K562 (cell line): ENCODE measurements around the gene RNF40. TPM values are rescaled to one million over a fixed set of nuclear protein-coding genes. Genes with fewer than 3 reads are reported as not detected.

Experiments
- ATAC-seq: fragments of 200-7000 bp; cut with Tn5 transposase; 3 replicates; pipeline ENCODE4 v1.9.1; 2020; ENCODE audit warnings: moderate library complexity
- BruUV-seq: library from RNA; stranded (reverse); fragments of 400-500 nt; replicated peaks from 2 replicates; lab custom pipeline; 2021; lab: Mats Ljungman, UMichigan
- CTCF ChIA-PET: fragments of 300-600 bp; formaldehyde crosslinking; extraction: SDS; loops from one replicate; lab custom pipeline; 2021; ENCODE audit warnings: low intra/inter-chr PET ratio; lab: Yijun Ruan, JAX
- POLR2A ChIA-PET: fragments of 300-600, 350-650 bp; sonication (Branson Sonifier 250); formaldehyde crosslinking; extraction: SDS; loops from one replicate; lab custom pipeline; 2021; ENCODE audit warnings: antibody characterized with exemption, inconsistent platforms; lab: Yijun Ruan, JAX
- DNase-seq, 4 experiments: peaks; one replicate each; pipeline versions ENCODE4 v3.0.0 to v3.0.0-alpha.2; 2011 to 2018; ENCODE audit warnings: low spot score in 3 of 4, mixed read lengths in 3 of 4; ENCODE audit errors: extremely low read depth in 1 of 4
- FAIRE-seq: peaks from 2 replicates; lab custom pipeline; 2011; peaks lifted over from hg19 to GRCh38; lab: Jason Lieb, UNC
- H2AFZ ChIP-seq: 2 replicates; pipeline ENCODE4 v1.6.0; 2011; ENCODE audit warnings: low read depth, low read length, control low read depth, inconsistent platforms
- H3K27ac ChIP-seq: fragments of 200-600 bp; 3 replicates; pipeline ENCODE4 v1.8.0; 2011; ENCODE audit warnings: low read depth, mild to moderate bottlenecking, control low read depth, inconsistent platforms, low read length, moderate library complexity, mixed read lengths; ENCODE audit errors: extremely low read depth
- H3K27me3 ChIP-seq, 2 experiments: fragments of 300-600 bp in 1 of 2; 2 replicates in 1 of 2; 3 replicates in 1 of 2; pipeline versions ENCODE4 v1.6.0 to v1.8.0; 2011; ENCODE audit warnings: inconsistent platforms in 2 of 2, low read length in 2 of 2, mild to moderate bottlenecking in 1 of 2, mixed read lengths in 1 of 2, moderate library complexity in 1 of 2; ENCODE audit not compliant: control insufficient read depth in 2 of 2, insufficient read depth in 2 of 2
- H3K36me3 ChIP-seq: fragments of 300-600 bp; 3 replicates; pipeline ENCODE4 v1.8.0; 2011; ENCODE audit warnings: mild to moderate bottlenecking, low read length, inconsistent platforms; ENCODE audit not compliant: control insufficient read depth, insufficient read depth
- H3K4me1 ChIP-seq, 2 experiments: fragments of 200-600 bp in 1 of 2; replicated peaks in 1 of 2; 2 replicates in 1 of 2; 3 replicates in 1 of 2; pipeline versions ENCODE4 v1.5.1 to v1.8.0; 2011; ENCODE audit warnings: inconsistent platforms in 2 of 2, low read length in 2 of 2, mild to moderate bottlenecking in 1 of 2, mixed read lengths in 1 of 2, moderate library complexity in 1 of 2; ENCODE audit not compliant: control insufficient read depth in 2 of 2, insufficient read depth in 2 of 2
- H3K4me2 ChIP-seq: 2 replicates; pipeline ENCODE4 v1.6.1; 2011; ENCODE audit warnings: low read length, control low read depth, inconsistent platforms, mixed read lengths; ENCODE audit not compliant: insufficient read depth
- H3K4me3 ChIP-seq: fragments of 200-600 bp; sonication (generic), shearing (Covaris generic); 2 replicates; pipeline ENCODE4 v1.5.1; 2016; ENCODE audit warnings: control low read depth, inconsistent platforms
- H3K79me2 ChIP-seq: fragments of 200-600 bp; 3 replicates; pipeline ENCODE4 v1.8.0; 2011; ENCODE audit warnings: low read length, inconsistent platforms; ENCODE audit not compliant: control insufficient read depth, insufficient read depth
- H3K9ac ChIP-seq, 2 experiments: 2 replicates each; pipeline versions ENCODE4 v1.6.0 to v1.6.1; 2011; ENCODE audit warnings: low read depth in 2 of 2, low read length in 2 of 2, control low read depth in 1 of 2, inconsistent platforms in 1 of 2, mild to moderate bottlenecking in 1 of 2, mixed read lengths in 1 of 2; ENCODE audit not compliant: insufficient read depth in 1 of 2
- H3K9me1 ChIP-seq: one replicate; pipeline ENCODE4 v1.6.0; 2011; ENCODE audit warnings: inconsistent platforms, mild to moderate bottlenecking, low read length, moderate library complexity; ENCODE audit not compliant: control insufficient read depth, insufficient read depth
- H3K9me3 ChIP-seq: replicated peaks from 2 replicates; pipeline ENCODE4 v1.5.1; 2011; ENCODE audit warnings: low read depth, low read length, inconsistent platforms; ENCODE audit not compliant: control insufficient read depth, insufficient read depth
- H4K20me1 ChIP-seq: replicated peaks from 2 replicates; pipeline ENCODE4 v1.6.1; 2011; ENCODE audit warnings: low read length, inconsistent platforms, mixed read lengths; ENCODE audit not compliant: control insufficient read depth, insufficient read depth
- HMGN3 ChIP-seq: IDR thresholded peaks from 2 replicates; pipeline ENCODE4 v1.6.1; 2011; ENCODE audit warnings: borderline replicate concordance, low read depth, mild to moderate bottlenecking, mixed read lengths, low read length; ENCODE audit not compliant: insufficient read length; ENCODE audit errors: extremely low read depth
- RUNX1 ChIP-seq: sonication (generic); IDR thresholded peaks from 2 replicates; pipeline ENCODE4 v1.6.1; 2016; ENCODE audit warnings: antibody characterized with exemption, low read depth
- TOE1 ChIP-seq, 2 experiments: fragments of 450-650 bp in 1 of 2; sonication (generic) in 1 of 2; formaldehyde crosslinking in 1 of 2; IDR thresholded peaks; 2 replicates each; pipeline versions ENCODE4 v1.7.1 to v1.8.0; 2016 to 2022; ENCODE audit warnings: borderline replicate concordance in 2 of 2, mild to moderate bottlenecking in 2 of 2, antibody characterized with exemption in 1 of 2, inconsistent platforms in 1 of 2, low read depth in 1 of 2, missing genetic modification reagents in 1 of 2, moderate library complexity in 1 of 2
- ZEB2 ChIP-seq: fragments of 450-650 bp; IDR thresholded peaks from 2 replicates; pipeline ENCODE4 v1.6.1; 2016
- ZNF263 ChIP-seq: sonication (generic); formaldehyde crosslinking; IDR thresholded peaks from 2 replicates; pipeline ENCODE4 v1.8.0; 2022; ENCODE audit warnings: mild to moderate bottlenecking, missing genetic modification reagents, borderline replicate concordance
- ZNF316 ChIP-seq: fragments of 450-650 bp; IDR thresholded peaks from 2 replicates; pipeline ENCODE4 v1.6.1; 2016
- ZNF507 ChIP-seq: conservative IDR thresholded peaks from 2 replicates; pipeline ENCODE4 v1.6.1; 2017; ENCODE audit warnings: missing genetic modification characterization, missing compliant biosample characterization
- ZNF584 ChIP-seq: fragments of 200-800 bp; sonication (Bioruptor generic); IDR thresholded peaks from 2 replicates; pipeline ENCODE4 v1.6.1; 2016; ENCODE audit warnings: low read depth, mild to moderate bottlenecking, missing genetic modification characterization, missing compliant biosample characterization
- ZNF717 ChIP-seq: fragments of 250-450 bp; sonication (Bioruptor Pico); IDR thresholded peaks from 2 replicates; pipeline ENCODE4 v1.5.0; 2021
- ZNF79 ChIP-seq: fragments of 250-450 bp; sonication (Bioruptor Pico); IDR thresholded peaks from 2 replicates; pipeline ENCODE4 v1.4.0; 2020; ENCODE audit warnings: low read depth, mild to moderate bottlenecking, moderate library complexity
- WGBS: fragments of 100-300 bp; shearing (Covaris generic); methylation state at CpG from one replicate; pipeline ENCODE4 v1.1.6; 2016; ENCODE audit warnings: low coverage, mixed read lengths; ENCODE audit not compliant: insufficient coverage; ENCODE audit errors: missing lambda C conversion rate; 5-methylcytosine and 5-hydroxymethylcytosine counted together
- in situ Hi-C: fragments of 300-500 bp; cut with MboI; formaldehyde crosslinking; loops from 4 replicates; pipeline ENCODE4 v1.15.0; 2018; ENCODE audit warnings: inconsistent platforms, mixed read lengths
- intact Hi-C: fragments of 100-400 bp; cut with micrococcal nuclease; formaldehyde crosslinking; loops from 2 replicates; pipeline ENCODE4 v1.14.2; 2022
- polyA plus RNA-seq, 8 experiments: library from polyadenylated mRNA; depleted of rRNA in 4 of 8; stranded (reverse) in 5 of 8; unstranded in 3 of 8; fragments of >200 nt; fragmentation: Nextera tagmentation in 2 of 8; fragmentation: Illumina TruSeq in 1 of 8; extraction: Ambion mirVana in 2 of 8; extraction: Trizol in 1 of 8; gene quantifications; 2 replicates each; pipeline versions ENCODE4 v1.2.1 to v1.2.3, GENCODE V29; 2011 to 2014; ENCODE audit warnings: inconsistent platforms in 1 of 8, missing spikeins in 1 of 8
- total RNA-seq, 7 experiments: library from RNA; depleted of rRNA in 6 of 7; stranded (reverse); fragments of >200 nt in 6 of 7; fragmentation: Illumina TruSeq in 2 of 7; extraction: Trizol in 2 of 7; gene quantifications; 2 replicates each; pipeline versions ENCODE4 v1.2.1 to v1.2.3, GENCODE V29; 2011 to 2021; ENCODE audit warnings: low replicate concordance in 1 of 7
- TF ChIP-seq, protein P1 (sequence below): fragments of 250-450 bp; sonication (Bioruptor Pico); IDR thresholded peaks from 2 replicates; pipeline ENCODE4 v1.8.0; 2021; ENCODE audit warnings: mild to moderate bottlenecking, moderate library complexity
- TF ChIP-seq, protein P2 (sequence below): fragments of 250-450 bp; sonication (Bioruptor Pico); IDR thresholded peaks from 2 replicates; pipeline ENCODE4 v1.8.0; 2021; ENCODE audit warnings: moderate library complexity, mild to moderate bottlenecking, inconsistent platforms

The RNF40 gene
- total and polyA plus RNA-seq, 9 of the 15 experiments (the other 6 are each of a cell fraction or from before 2014, with no cell fraction given) = 6.2 to 129 (median 81.5) TPM

DNA sequence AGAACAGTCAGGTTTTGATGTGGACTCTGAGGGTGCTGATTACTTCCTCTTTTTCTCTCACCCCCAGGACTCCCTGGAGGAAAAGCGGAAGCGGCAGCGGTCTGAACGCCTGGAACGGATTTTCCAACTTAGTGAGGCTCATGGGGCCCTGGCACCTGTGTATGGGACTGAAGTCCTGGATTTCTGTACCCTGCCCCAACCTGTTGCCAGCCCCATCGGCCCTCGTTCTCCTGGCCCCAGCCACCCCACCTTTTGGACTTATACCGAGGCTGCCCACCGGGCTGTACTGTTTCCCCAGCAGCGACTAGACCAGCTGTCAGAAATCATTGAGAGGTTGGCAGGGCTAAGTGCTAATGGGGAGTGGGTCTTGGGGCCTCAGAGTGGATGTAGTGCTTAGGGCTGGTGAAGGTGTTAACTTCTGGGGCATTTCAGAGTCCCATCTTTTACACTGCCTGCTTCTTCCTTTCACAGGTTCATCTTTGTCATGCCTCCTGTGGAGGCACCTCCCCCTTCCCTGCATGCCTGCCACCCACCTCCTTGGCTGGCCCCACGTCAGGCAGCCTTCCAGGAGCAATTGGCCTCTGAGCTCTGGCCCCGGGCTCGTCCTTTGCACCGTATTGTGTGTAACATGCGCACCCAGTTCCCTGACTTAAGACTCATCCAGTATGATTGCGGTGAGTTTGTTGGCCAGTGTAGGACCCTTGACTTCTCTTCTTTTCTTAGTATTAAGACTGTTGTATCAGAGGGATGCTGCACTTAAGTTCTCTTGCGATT, 33.0 kb upstream of the RNF40 start (continued):
- no peak for TF ChIP-seq TOE1 (IDR thresholded peaks at IDR 0.05; ENCODE audit: borderline replicate concordance)
- TF ChIP-seq TOE1 (CRISPR knock-in tag; IDR thresholded peaks at IDR 0.05; ENCODE audit: borderline replicate concordance, low read depth) = no peak
- TF ChIP-seq ZNF79 = no peak

DNA sequence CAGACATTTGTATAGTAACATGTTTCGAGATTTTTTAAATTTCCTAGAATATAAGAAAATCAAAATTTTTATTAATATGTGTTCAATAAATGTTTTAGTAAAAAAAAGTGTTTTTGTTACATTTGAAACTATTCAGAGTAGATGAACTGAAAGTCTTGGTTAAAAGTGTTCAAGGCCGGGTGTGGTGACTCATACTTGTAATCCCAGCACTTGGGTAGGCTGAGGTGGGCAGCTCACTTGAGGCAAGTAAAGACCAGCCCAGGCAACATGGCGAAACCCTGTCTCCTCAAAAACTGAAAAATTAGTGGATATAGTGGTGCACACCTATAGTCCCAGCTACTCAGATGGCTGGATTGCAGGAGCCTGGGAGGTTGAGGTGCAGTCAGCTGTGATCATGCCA, 30.7 kb upstream of the RNF40 start:
- Histone ChIP-seq H3K27me3 (no peaks in the 10 kb centered on the region), H3K4me2 (no peak overlapping the region), H4K20me1 (no peaks in the 10 kb centered on the region; the same call in 1 of the 2 replicates), H3K9me3 (no peaks in the 10 kb centered on the region), H2AFZ (no peak overlapping the region), H3K79me2 (no peaks in the 10 kb centered on the region), H3K36me3 (peaks cover 92% of the 10 kb centered on the region), H3K4me3 (no peak overlapping the region), H3K4me1 (no peaks in the 10 kb centered on the region; a peak in 1 of 5 replicates), H3K27ac (no peak overlapping the region), H3K9me1 (no peaks in the 10 kb centered on the region), H3K9ac (no peak overlapping the region; a peak in 1 of 4 replicates)
- WGBS = 95% methylated on average over 3 of the region's 3 CpGs
- TF ChIP-seq ZNF507 (tag) = no peak
- TF ChIP-seq ZNF584 (CRISPR knock-in tag) = no peak
- TF ChIP-seq RUNX1 = no peak
- TF ChIP-seq HMGN3 = no peak
- TF ChIP-seq, protein P1, sequence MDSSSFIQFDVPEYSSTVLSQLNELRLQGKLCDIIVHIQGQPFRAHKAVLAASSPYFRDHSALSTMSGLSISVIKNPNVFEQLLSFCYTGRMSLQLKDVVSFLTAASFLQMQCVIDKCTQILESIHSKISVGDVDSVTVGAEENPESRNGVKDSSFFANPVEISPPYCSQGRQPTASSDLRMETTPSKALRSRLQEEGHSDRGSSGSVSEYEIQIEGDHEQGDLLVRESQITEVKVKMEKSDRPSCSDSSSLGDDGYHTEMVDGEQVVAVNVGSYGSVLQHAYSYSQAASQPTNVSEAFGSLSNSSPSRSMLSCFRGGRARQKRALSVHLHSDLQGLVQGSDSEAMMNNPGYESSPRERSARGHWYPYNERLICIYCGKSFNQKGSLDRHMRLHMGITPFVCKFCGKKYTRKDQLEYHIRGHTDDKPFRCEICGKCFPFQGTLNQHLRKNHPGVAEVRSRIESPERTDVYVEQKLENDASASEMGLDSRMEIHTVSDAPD = no peak
- no peak for TF ChIP-seq ZNF717 (CRISPR knock-in tag)
- TF ChIP-seq ZNF263 = no peak
- TF ChIP-seq, protein P2, sequence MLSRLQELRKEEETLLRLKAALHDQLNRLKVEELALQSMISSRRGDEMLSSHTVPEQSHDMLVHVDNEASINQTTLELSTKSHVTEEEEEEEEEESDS (CRISPR knock-in tag) = no peak
- no peak for TF ChIP-seq ZEB2
- TF ChIP-seq ZNF316 = no peak
- no peak for FAIRE-seq
- intact Hi-C loops = no loop called here
- CTCF ChIA-PET = no interaction called here
- no peak for DNase-seq
- POLR2A ChIA-PET = interaction anchor here (0.7 to 1.3 kb wide), 6 partner anchors 9 to 44 kb away, joined by 3 to 4 read pairs (median 3); partner anchors contain the start of gene PHKG2
- ATAC-seq = no peak
- in situ Hi-C loops = no loop called here
- no TSS peak for BruUV-seq
